GM12878 (cell line): ENCODE results near the gene AGAP3. TPM values are rescaled to one million over a fixed set of nuclear protein-coding genes. Genes with fewer than 3 reads are reported as not detected.

Experiments used
- ATAC-seq: fragments of 200-7000 bp; cut with Tn5 transposase; 3 replicates; pipeline ENCODE4 v1.9.1; 2020; ENCODE audit warnings: mild to moderate bottlenecking, moderate library complexity
- BruUV-seq: library from RNA; stranded (reverse); fragments of 400-500 nt; replicated peaks from 2 replicates; lab custom pipeline; 2021; lab: Mats Ljungman, UMichigan
- CTCF ChIA-PET: fragments of 300-600 bp; sonication (Branson Sonifier 250); formaldehyde crosslinking; extraction: SDS; loops from one replicate; lab custom pipeline; 2021; ENCODE audit warnings: inconsistent platforms; lab: Yijun Ruan, JAX
- POLR2A ChIA-PET: fragments of 350-600 bp; formaldehyde crosslinking; extraction: SDS; loops from one replicate; lab custom pipeline; 2021; ENCODE audit warnings: inconsistent platforms; lab: Charles Lee
- RAD21 ChIA-PET: fragments of 300-600 bp; sonication (Branson Sonifier 250); formaldehyde crosslinking; loops from one replicate; lab custom pipeline; 2023; ENCODE audit warnings: antibody characterized with exemption; ENCODE audit not compliant: unreplicated experiment; lab: Charles Lee
- SMC1A ChIA-PET: fragments of 300-600 bp; sonication (Branson Sonifier 250); formaldehyde crosslinking; loops from one replicate; lab custom pipeline; 2023; ENCODE audit not compliant: unreplicated experiment, uncharacterized antibody; lab: Charles Lee
- DNase-seq: peaks from one replicate; pipeline ENCODE4 v3.0.0-alpha.2; 2011; ENCODE audit warnings: low read depth, low spot score
- FAIRE-seq: peaks from 3 replicates; lab custom pipeline; 2011; peaks lifted over from hg19 to GRCh38; lab: Jason Lieb, UNC
- H2AFZ ChIP-seq: 2 replicates; pipeline ENCODE4 v1.6.0; 2011; ENCODE audit warnings: low read depth, low read length, control low read depth; ENCODE audit not compliant: control insufficient read depth
- H3K27ac ChIP-seq: 2 replicates; pipeline ENCODE4 v1.5.1; 2011; ENCODE audit warnings: control low read depth; ENCODE audit not compliant: control insufficient read depth, insufficient read depth
- H3K27me3 ChIP-seq, 2 experiments: replicated peaks in 1 of 2; 2 replicates each; pipeline versions ENCODE4 v1.6.0 to v1.6.1; 2011; ENCODE audit warnings: low read length in 1 of 2; ENCODE audit not compliant: control insufficient read depth in 2 of 2, insufficient read depth in 2 of 2
- H3K36me3 ChIP-seq, 2 experiments: 2 replicates each; pipeline ENCODE4 v1.5.1; 2011; ENCODE audit warnings: low read length in 1 of 2; ENCODE audit not compliant: control insufficient read depth in 2 of 2, insufficient read depth in 2 of 2
- H3K4me1 ChIP-seq: 2 replicates; pipeline ENCODE4 v1.6.1; 2011; ENCODE audit warnings: mild to moderate bottlenecking, low read length, moderate library complexity, mixed read lengths; ENCODE audit not compliant: control insufficient read depth, insufficient read depth
- H3K4me2 ChIP-seq: 2 replicates; pipeline ENCODE4 v1.6.0; 2011; ENCODE audit warnings: control low read depth; ENCODE audit not compliant: control insufficient read depth, insufficient read depth
- H3K4me3 ChIP-seq: fragments of 200-600 bp; sonication (generic); 2 replicates; pipeline ENCODE4 v1.5.1; 2016
- H3K79me2 ChIP-seq: 2 replicates; pipeline ENCODE4 v1.6.0; 2011; ENCODE audit warnings: low read length; ENCODE audit not compliant: control insufficient read depth, insufficient read depth
- H3K9ac ChIP-seq: 2 replicates; pipeline ENCODE4 v1.8.0; 2011; ENCODE audit warnings: low read length, control low read depth, mixed read lengths; ENCODE audit not compliant: control insufficient read depth, insufficient read depth
- H3K9me3 ChIP-seq: replicated peaks from 3 replicates; pipeline ENCODE4 v1.5.1; 2011; ENCODE audit warnings: mild to moderate bottlenecking, low read length; ENCODE audit not compliant: control insufficient read depth, insufficient read depth
- H4K20me1 ChIP-seq: 2 replicates; pipeline ENCODE4 v1.6.0; 2011; ENCODE audit not compliant: control insufficient read depth, insufficient read depth
- CBX3 ChIP-seq: fragments of 200-600 bp; sonication (generic); IDR thresholded peaks from 2 replicates; pipeline ENCODE4 v1.6.1; 2016; ENCODE audit warnings: low read depth, borderline replicate concordance
- CHD2 ChIP-seq: IDR thresholded peaks from 2 replicates; pipeline ENCODE4 v1.6.1; 2011; ENCODE audit warnings: low read depth, low read length, improper control_type of control experiment, borderline replicate concordance
- CTCF ChIP-seq, 3 experiments: IDR thresholded peaks in 2 of 3; conservative IDR thresholded peaks in 1 of 3; 2 replicates each; pipeline ENCODE4 v1.5.1; 2011; ENCODE audit warnings: low read depth in 3 of 3, low read length in 3 of 3, mild to moderate bottlenecking in 3 of 3, control low read depth in 2 of 3, moderate library complexity in 2 of 3, inconsistent platforms in 1 of 3, mixed read lengths in 1 of 3; ENCODE audit not compliant: control insufficient read depth in 2 of 3, insufficient read depth in 1 of 3; ENCODE audit errors: extremely low read depth in 1 of 3
- CUX1 ChIP-seq: IDR thresholded peaks from 2 replicates; pipeline ENCODE4 v1.6.1; 2012; ENCODE audit warnings: improper control_type of control experiment, low read depth, low read length; ENCODE audit not compliant: insufficient replicate concordance
- GATAD2B ChIP-seq: fragments of 450-650 bp; conservative IDR thresholded peaks from 2 replicates; pipeline ENCODE4 v1.6.1; 2017; ENCODE audit warnings: low read depth, mild to moderate bottlenecking, moderate library complexity
- NR2C2 ChIP-seq: IDR thresholded peaks from 2 replicates; pipeline ENCODE4 v1.6.1; 2011; ENCODE audit warnings: borderline replicate concordance, low read depth; ENCODE audit not compliant: control insufficient read depth, insufficient read length
- PRDM15 ChIP-seq: fragments of 450-650 bp; formaldehyde crosslinking; IDR thresholded peaks from 2 replicates; pipeline ENCODE4 v1.4.0; 2020; ENCODE audit warnings: mild to moderate bottlenecking, moderate library complexity
- RAD51 ChIP-seq: fragments of 450-650 bp; IDR thresholded peaks from 2 replicates; pipeline ENCODE4 v1.6.1; 2016; ENCODE audit warnings: moderate library complexity, mild to moderate bottlenecking, inconsistent platforms
- SP1 ChIP-seq: IDR thresholded peaks from one replicate; pipeline ENCODE4 v1.6.1; 2011; ENCODE audit warnings: low read depth, low read length
- SPI1 ChIP-seq: IDR thresholded peaks from 2 replicates; pipeline ENCODE4 v1.6.1; 2011; ENCODE audit warnings: low read depth, mild to moderate bottlenecking, low read length, moderate library complexity, borderline replicate concordance; ENCODE audit not compliant: insufficient read depth
- STAT1 ChIP-seq: fragments of 450-650 bp; conservative IDR thresholded peaks from 2 replicates; pipeline ENCODE4 v1.6.1; 2014; ENCODE audit warnings: antibody characterized with exemption, mild to moderate bottlenecking
- TCF12 ChIP-seq: IDR thresholded peaks from 2 replicates; pipeline ENCODE4 v1.6.1; 2011; ENCODE audit warnings: low read depth, mild to moderate bottlenecking, low read length
- WGBS: methylation state at CpG from one replicate; pipeline ENCODE4 v1.1.6; 2016; ENCODE audit warnings: low lambda C conversion rate; ENCODE audit not compliant: insufficient replicate concordance, insufficient coverage; ENCODE audit errors: missing lambda C conversion rate; 5-methylcytosine and 5-hydroxymethylcytosine counted together
- in situ Hi-C: fragments of 300-500 bp; cut with MboI; formaldehyde crosslinking; loops from 9 replicates; pipeline ENCODE4 v1.14.3; 2018; ENCODE audit warnings: mixed read lengths
- intact Hi-C: fragments of 100-400 bp; cut with micrococcal nuclease; formaldehyde crosslinking; loops from one replicate; pipeline ENCODE4 v1.14.2; 2022; ENCODE audit not compliant: unreplicated experiment
- polyA plus RNA-seq, 11 experiments: library from polyadenylated mRNA; depleted of rRNA in 4 of 11; unstranded in 6 of 11; stranded (reverse) in 5 of 11; fragments of >200 nt; fragmentation: Nextera tagmentation in 4 of 11; fragmentation: Illumina TruSeq in 1 of 11; extraction: Ambion mirVana in 4 of 11; extraction: Trizol in 1 of 11; gene quantifications; 1 replicate in 1 of 11; 2 replicates in 10 of 11; pipeline versions ENCODE4 v1.2.1 to v1.2.3, GENCODE V29; 2011 to 2016; ENCODE audit warnings: inconsistent platforms in 2 of 11, missing spikeins in 2 of 11, low read depth in 1 of 11
- total RNA-seq, 4 experiments: library from RNA; depleted of rRNA in 3 of 4; stranded (reverse); fragments of >200 nt in 3 of 4; fragmentation: Illumina TruSeq in 1 of 4; extraction: Trizol in 1 of 4; gene quantifications; 2 replicates each; pipeline versions ENCODE4 v1.2.1 to v1.2.3, GENCODE V29; 2013 to 2021

The AGAP3 gene
- total and polyA plus RNA-seq, 10 of the 15 experiments (the other 5 are each of a cell fraction or from before 2014, with no cell fraction given) = 1.8 to 68.1 (median 15.7) TPM

- FAIRE-seq (no peak), DNase-seq (no peak), ATAC-seq (no peak; the same call in 2 of the 3 replicates)
- ChIA-PET CTCF (interaction anchor here (0.6 to 3.5 kb wide), 29 partner anchors 8 to 229 kb away, joined by 3 to 41 read pairs (median 4); partner anchors contain the start of genes ABCB8, ABCF2, NOS3 and SLC4A2), POLR2A (no interaction called here), SMC1A (interaction anchor here (0.6 to 1.0 kb wide), 4 partner anchors 115 to 227 kb away, joined by 3 to 10 read pairs (median 3); no protein-coding TSS in a partner anchor), RAD21 (interaction anchor here (1.0 to 1.4 kb wide), 3 partner anchors 27 to 225 kb away, joined by 3 to 16 read pairs (median 3); no protein-coding TSS in a partner anchor)
- H3K4me1 ChIP-seq = no peaks in the 10 kb centered on the region
- no peak overlapping the region for H3K9ac ChIP-seq
- intact Hi-C loops = no loop called here
- WGBS = 84% methylated on average over 42 of the region's 50 CpGs
- H2AFZ ChIP-seq = no peak overlapping the region
- no peaks in the 10 kb centered on the region for H3K79me2 ChIP-seq
- peaks cover 9 to 22% of the 10 kb centered on the region in 2 experiments; a peak in 3 of 4 replicates for H3K36me3 ChIP-seq
- H4K20me1 ChIP-seq = no peaks in the 10 kb centered on the region
- H3K9me3 ChIP-seq = no peaks in the 10 kb centered on the region
- no peak overlapping the region for H3K27ac ChIP-seq
- in situ Hi-C loops = no loop called here
- no TSS peak for BruUV-seq
- H3K4me3 ChIP-seq = no peak overlapping the region
- H3K27me3 ChIP-seq = no peaks in the 10 kb centered on the region
- H3K4me2 ChIP-seq = no peak overlapping the region
- TF ChIP-seq RAD51 = no peak
- TF ChIP-seq SPI1 = no peak
- TF ChIP-seq CBX3 = no peak
- no peak for TF ChIP-seq CHD2
- no peak for TF ChIP-seq SP1
- TF ChIP-seq TCF12 = no peak
- TF ChIP-seq STAT1 = no peak
- TF ChIP-seq GATAD2B = no peak
- no peak for TF ChIP-seq PRDM15 (CRISPR knock-in tag)
- no peak for TF ChIP-seq NR2C2
- TF ChIP-seq CUX1 = no peak
- TF ChIP-seq CTCF (IDR thresholded peaks at IDR 0.05 in 2 of 3, conservative IDR thresholded peaks at IDR 0.05 in 1 of 3; ENCODE audit: control insufficient read depth in 2 of 3, extremely low read depth in 1 of 3, insufficient read depth in 1 of 3, low read depth in 3 of 3, low read length in 3 of 3) = no peak
Measured at GRCh38 chr7:151123158-151123821, 37.0 kb downstream of the AGAP3 start.
